IPS-15b (cell line): ENCODE results near the gene NUB1.
A peak's percentile ranks its signal among the peaks of the same experiment; 100 is the strongest.

Source experiments
- H3K27me3 ChIP-seq: one replicate; pipeline ENCODE4 v1.6.1; 2013; ENCODE audit warnings: low read length; ENCODE audit not compliant: control insufficient read depth, insufficient read depth
- H3K36me3 ChIP-seq: one replicate; pipeline ENCODE4 v1.6.1; 2013; ENCODE audit warnings: low read length; ENCODE audit not compliant: control insufficient read depth, insufficient read depth
- H3K4me1 ChIP-seq: one replicate; pipeline ENCODE4 v1.6.1; 2013; ENCODE audit warnings: mild to moderate bottlenecking, low read length; ENCODE audit not compliant: control insufficient read depth, insufficient read depth
- H3K4me3 ChIP-seq: one replicate; pipeline ENCODE4 v1.5.1; 2013; ENCODE audit warnings: low read depth, low read length
- H3K9ac ChIP-seq: one replicate; pipeline ENCODE4 v1.6.1; 2013; ENCODE audit warnings: low read depth, mild to moderate bottlenecking, low read length
- H3K9me3 ChIP-seq: one replicate; pipeline ENCODE4 v1.6.1; 2013; ENCODE audit warnings: mild to moderate bottlenecking, low read length; ENCODE audit not compliant: control insufficient read depth, insufficient read depth

NUB1 gene

DNA sequence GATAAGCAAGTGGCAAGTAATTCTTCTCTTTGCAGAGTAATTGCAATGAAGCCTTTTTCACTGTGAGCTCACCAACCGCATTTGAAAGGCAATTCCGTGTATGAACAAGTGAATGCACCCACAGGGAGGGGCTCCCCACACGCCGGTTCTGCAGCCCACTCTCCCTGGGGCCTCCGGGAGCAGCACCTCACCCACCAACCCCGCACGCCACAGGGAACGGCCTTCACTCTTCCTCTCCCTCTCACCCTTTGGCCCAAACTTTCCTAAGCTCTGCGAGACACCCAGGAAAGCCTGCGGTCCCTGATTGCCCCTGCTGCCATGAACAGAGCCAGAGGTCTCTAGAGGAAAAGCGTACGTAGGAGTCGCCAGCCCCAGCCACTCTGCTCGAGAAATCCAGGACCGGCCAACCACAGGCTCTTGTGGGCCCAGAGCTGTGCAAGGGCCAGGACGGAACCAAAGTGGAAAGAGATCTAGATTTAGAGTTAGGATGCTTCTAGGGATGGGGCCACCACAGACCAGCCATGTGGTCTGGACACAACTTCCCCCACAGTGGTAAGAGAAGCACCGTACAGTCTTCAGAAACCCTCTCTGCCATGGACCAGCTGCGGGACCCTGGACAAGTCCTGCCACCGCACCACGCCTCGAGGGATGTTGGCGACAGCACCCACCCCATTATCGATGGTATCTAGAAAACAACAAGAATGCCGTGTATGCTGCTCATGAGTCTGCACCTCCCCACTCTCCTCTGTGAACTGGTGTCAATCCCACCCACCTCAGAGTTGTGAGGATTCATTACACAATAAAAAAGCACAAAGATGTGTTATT is 64.7 kb downstream of the NUB1 start:
- Histone ChIP-seq H3K4me3 (no peak overlapping the region), H3K9me3 (no peaks in the 10 kb centered on the region), H3K36me3 (no peaks in the 10 kb centered on the region), H3K27me3 (peaks cover 13% of the 10 kb centered on the region), H3K9ac (no peak overlapping the region), H3K4me1 (peaks cover 7% of the 10 kb centered on the region)

DNA sequence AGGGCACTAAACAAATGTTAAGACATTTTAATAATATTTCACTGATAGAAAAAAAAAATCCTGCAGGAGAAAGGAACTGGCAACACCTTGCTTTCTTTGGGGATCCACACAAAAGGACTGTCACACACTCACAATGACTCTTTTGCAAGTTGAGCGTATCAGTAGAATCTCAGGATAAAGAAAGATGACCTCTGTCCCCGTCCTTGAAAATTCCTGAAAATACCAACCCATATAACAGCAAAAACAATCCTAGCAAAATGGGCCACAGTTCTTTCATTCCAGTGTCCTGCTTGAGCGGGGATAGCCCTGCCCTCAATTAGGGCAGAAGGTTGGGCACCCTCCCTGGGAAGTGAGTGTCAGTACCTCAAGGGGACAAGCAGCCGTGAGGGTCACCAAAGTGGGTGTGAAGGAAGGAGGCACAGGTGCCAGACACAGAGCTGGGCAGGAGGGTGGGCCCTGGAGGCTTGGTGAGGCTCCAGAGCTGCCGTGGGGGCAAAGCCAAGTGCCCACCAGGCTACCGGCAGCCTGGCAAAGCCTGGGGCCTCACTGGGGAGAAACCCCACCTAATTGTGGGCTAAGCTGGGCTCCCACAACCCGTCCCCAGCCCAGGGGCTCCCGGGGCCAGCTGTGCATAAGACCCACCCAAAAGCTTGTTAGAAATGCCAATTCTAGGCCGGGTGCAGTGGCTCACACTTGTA is 65.4 kb downstream of the NUB1 start:
- Histone ChIP-seq H3K9ac (no peak overlapping the region), H3K27me3 (peaks cover 21% of the 10 kb centered on the region), H3K4me3 (no peak overlapping the region), H3K4me1 (peaks cover 7% of the 10 kb centered on the region), H3K9me3 (no peaks in the 10 kb centered on the region), H3K36me3 (no peaks in the 10 kb centered on the region)

DNA sequence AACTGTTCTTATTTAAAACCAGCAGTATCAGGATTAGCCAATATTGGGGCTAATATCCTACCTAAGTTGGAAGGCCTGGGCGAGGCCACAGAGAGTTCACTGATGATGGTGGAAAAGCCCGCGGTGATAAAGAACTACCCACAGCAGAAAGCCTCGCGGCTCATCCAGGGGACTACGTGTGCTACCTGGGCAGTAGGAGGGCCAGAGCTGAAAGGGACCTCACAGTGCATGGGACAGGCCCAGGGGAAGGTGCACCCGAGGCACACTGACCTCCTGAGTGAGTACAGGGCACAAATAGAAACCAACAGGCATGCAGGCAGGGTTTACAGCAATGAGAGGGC is 66.9 kb downstream of the NUB1 start:
- peaks cover 7% of the 10 kb centered on the region for H3K4me1 ChIP-seq
- H3K9ac ChIP-seq, result no peak overlapping the region
- no peaks in the 10 kb centered on the region for H3K36me3 ChIP-seq
- H3K9me3 ChIP-seq, result no peaks in the 10 kb centered on the region
- peak overlapping the region; percentile 80 for H3K4me3 ChIP-seq
- peaks cover 35% of the 10 kb centered on the region for H3K27me3 ChIP-seq

DNA sequence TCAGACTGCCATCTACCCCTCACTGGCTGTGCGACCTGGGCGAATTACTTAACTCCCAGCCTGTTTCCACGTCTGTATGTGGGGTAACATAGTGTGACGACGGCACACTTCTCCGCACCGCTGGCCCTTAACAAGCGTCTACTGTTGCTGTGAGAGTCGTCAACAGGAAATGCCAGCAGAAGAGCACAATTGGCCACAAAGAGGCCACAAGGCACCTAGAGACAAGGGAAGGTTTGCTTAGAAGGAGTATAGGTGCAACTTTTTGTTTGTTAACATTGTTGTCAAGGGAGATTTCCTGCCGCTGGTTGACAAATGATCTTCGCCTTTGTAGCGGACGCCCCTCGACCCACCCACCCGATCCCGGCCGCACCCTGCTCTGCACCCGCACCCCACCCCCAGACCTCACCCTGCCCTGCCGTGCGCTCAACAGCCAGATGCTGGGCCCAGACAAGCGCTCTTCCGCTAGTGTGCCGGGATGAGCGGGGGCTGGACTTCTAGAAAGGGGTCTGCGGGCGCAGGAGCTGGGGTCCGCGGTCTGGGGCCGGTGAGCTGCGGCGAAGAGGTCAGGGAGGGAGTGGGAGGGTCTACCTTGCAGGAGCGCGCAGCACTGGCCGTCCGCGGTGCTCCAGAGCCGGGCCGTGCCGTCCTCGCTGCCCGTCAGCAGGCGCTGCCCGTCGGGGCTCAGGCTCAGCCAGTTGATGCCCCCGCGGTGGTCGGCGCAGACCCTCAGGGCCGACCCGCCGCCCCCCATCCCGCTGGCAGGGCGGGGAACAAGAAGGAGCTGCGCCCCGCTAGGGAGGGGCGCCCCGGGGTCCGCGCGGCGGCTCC is 67.4 kb downstream of the NUB1 start:
- Histone ChIP-seq H3K4me3 (peak overlapping the region; percentile 80), H3K4me1 (peaks cover 7% of the 10 kb centered on the region), H3K36me3 (no peaks in the 10 kb centered on the region), H3K9me3 (no peaks in the 10 kb centered on the region), H3K9ac (peak overlapping the region; percentile 47), H3K27me3 (peaks cover 37% of the 10 kb centered on the region)

DNA sequence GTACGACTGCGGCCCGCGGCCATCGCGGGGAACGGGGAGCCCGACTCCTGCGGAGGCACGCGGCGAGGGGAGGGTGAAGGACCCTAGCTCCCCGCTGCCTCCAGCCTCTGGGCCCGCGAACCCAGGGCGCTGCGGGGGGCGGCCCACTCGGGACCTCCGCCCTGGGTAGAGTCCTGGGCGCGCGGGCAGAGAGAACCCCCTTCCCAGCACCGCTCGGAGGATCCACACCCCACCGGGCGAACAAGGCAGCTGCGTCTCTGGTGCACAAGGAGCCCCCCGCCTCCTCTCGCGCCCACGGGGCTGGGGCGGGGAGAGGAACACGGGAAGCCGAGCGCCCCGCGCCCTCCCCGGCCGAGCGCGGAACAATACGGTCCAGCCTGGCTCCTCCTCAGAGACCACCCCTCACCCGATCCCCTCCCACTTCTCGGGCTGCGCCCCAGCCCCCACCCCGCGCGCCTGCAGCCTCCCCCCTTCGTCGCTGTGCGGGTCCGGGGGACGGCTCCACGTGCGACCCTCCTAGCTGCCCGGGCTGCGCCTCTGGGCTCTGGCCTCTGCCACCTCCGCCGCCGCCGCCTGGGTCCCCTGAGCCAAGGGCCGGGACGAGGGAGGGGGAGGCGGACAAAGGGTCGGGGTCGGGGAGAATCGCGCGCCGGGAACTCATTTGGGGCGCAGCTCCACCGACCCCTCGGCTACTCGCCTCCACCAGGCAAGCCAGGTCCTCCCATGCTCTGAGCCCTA is 68.2 kb downstream of the NUB1 start, which contains the start of gene WDR86:
WDR86 (minus strand) TSS at position 372 of the 738 bp plus-strand sequence. CDS start 449 bp downstream, outside the sequence.
- H3K9ac ChIP-seq, result peak within 1 kb of the TSS; percentile 47
- H3K36me3 ChIP-seq, result no peaks in the 10 kb centered on the region
- peaks cover 7% of the 10 kb centered on the region for H3K4me1 ChIP-seq
- H3K27me3 ChIP-seq, result peaks cover 45% of the 10 kb centered on the region
- H3K4me3 ChIP-seq, result peak within 1 kb of the TSS; percentile 80
- H3K9me3 ChIP-seq, result no peaks in the 10 kb centered on the region

DNA sequence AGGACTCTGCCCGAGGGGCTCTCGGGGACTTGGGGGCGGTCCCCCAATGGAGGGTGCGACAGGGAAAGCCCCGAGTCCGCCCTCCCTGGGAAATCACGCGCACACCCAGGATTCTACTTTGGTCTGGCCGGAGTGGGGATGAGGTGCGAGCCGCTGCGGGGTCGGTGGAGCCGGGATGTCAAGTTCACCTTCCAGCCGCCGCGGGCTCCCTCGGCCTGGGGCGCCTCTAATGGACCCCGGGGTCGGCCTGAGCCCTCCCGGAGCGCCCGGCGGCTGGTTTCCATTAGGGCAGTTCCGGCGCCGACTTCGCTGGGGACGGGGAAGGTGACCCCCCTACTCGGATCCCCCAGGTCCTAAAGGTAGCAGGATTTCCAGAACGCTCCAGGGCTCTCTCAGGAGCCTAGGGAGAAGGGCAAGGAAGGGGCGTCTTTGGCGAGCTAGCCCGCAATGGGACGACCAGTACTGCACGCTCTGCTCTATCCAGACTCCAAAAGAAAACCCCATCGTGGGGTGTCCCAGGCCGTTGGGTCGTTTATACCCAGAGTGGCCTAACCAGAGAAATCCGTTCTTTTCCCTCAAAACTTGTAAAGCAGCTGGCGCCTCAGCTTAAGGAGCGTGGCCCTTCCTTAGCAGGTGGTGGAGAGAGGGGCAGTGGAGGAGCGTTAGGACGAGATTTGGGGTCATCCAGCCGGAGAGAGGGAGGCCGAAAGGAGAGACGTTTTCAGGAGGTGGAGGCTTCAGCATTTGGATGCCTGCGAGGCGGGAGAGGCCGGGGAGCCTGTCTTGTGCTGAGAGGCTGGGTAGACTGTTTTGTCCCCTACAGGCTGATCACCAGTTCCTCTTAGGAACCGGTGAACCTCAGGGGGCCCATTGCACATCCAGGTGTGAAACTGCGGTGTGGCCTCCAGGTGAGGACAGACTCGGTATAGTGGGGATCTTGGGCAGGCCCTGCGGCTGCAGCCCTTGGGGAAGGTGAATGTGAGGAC is 69.1 kb downstream of the NUB1 start:
- Histone ChIP-seq H3K9ac (no peak overlapping the region), H3K4me3 (peak overlapping the region; percentile 80), H3K9me3 (no peaks in the 10 kb centered on the region), H3K4me1 (peaks cover 7% of the 10 kb centered on the region), H3K36me3 (no peaks in the 10 kb centered on the region), H3K27me3 (peaks cover 51% of the 10 kb centered on the region)

DNA sequence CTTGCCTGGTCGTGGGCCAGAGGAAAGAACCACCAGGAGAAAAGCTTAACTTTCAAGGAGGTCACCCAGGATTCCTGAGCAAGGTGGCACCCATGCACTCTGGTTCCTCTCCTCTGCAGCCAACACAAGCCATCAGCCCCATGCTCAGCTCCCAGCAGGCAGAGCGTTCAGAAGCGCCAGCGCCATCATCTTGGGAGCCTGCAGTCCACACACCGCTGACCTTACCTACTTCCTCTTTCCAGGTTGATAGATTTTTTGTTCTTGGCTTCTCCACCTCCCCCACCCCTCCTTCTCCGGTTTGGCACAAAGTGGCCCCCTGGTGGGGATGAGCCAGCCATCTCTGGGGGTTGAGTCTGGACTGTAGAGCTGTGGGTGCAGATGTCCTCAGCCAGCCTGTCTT is 69.9 kb downstream of the NUB1 start:
- Histone ChIP-seq H3K36me3 (no peaks in the 10 kb centered on the region), H3K27me3 (peaks cover 59% of the 10 kb centered on the region), H3K9me3 (no peaks in the 10 kb centered on the region), H3K9ac (no peak overlapping the region), H3K4me3 (peak overlapping the region; percentile 80), H3K4me1 (peaks cover 11% of the 10 kb centered on the region)

DNA sequence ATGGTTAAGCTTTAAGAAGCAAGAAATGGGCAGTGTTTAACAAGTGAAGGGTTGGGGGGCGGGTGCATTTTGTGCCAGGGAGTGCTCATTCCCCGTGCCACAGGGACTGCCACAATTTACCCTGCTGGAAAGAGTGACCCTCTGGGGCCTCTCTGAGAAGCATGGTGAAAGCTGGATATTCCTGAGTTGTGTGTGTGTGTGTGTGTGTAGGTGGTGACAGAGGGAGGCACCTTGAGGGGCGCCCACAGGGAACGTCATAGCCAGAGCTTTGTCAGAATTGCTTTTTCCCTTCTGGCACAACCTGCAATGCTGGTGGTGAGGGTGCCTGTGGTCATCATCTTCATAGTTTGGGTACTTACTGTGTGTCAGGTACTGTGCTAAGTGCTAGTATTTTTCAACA is 70.7 kb downstream of the NUB1 start:
- peaks cover 67% of the 10 kb centered on the region for H3K27me3 ChIP-seq
- peaks cover 11% of the 10 kb centered on the region for H3K4me1 ChIP-seq
- H3K36me3 ChIP-seq, result no peaks in the 10 kb centered on the region
- no peak overlapping the region for H3K9ac ChIP-seq
- no peak overlapping the region for H3K4me3 ChIP-seq
- H3K9me3 ChIP-seq, result no peaks in the 10 kb centered on the region

DNA sequence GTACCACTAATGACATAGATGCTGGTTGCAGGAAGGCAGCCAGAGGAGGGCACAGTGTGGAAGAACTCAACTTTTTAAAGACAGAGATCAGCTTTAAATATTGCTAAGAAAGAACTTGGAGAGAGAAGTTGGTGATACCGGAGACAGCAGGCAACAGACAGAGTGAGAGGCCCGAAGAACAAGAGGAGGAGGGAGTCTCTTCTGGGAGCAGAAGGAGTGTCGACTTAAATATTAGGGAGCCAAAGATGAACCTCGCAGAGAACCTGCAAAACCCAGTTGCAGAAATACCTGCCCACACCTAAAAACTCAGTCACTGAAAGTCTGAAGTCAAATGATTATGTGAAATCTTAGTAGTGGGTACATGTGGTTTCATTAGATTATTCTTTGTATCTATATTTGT is 71.6 kb downstream of the NUB1 start:
- H3K9me3 ChIP-seq, result no peaks in the 10 kb centered on the region
- no peaks in the 10 kb centered on the region for H3K36me3 ChIP-seq
- no peak overlapping the region for H3K9ac ChIP-seq
- H3K4me1 ChIP-seq, result peaks cover 11% of the 10 kb centered on the region
- H3K4me3 ChIP-seq, result no peak overlapping the region
- H3K27me3 ChIP-seq, result peaks cover 71% of the 10 kb centered on the region

DNA sequence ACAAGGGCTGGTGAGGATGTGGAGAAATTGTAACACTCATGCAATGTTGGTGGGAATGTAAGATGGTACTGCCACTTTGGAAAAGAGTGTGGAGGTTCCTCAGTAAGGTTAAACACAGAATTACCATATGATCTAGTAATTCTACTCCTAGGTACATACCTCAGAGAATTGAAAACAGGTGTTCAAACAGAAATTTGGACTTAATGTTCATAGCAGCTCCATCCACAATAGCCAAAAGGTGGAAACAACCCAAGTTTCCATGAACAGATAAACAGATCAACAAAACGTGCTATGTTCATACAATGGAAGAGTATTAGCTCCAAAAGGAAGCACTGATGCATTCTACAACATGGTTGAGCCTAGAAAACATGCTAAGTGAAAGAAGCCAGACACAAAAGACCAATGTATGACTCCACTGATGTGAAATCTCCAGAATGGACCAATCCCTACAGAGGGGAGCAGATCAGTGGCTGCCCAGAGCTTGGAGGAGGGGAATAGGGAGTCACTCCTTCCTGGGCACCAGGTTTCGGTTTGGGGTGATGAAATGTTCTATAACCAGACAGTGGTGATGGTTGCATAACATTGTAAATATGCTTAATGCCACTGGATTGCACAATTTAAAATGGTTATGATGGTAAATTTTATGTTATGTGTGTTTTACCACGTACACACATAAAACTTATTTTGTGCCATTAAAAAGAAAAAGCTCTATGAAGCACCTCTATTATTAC is 73.9 kb downstream of the NUB1 start:
- no peaks in the 10 kb centered on the region for H3K9me3 ChIP-seq
- H3K36me3 ChIP-seq, result no peaks in the 10 kb centered on the region
- H3K4me1 ChIP-seq, result peaks cover 7% of the 10 kb centered on the region
- peaks cover 64% of the 10 kb centered on the region for H3K27me3 ChIP-seq
- H3K4me3 ChIP-seq, result no peak overlapping the region
- H3K9ac ChIP-seq, result no peak overlapping the region
